IMR-90 (cell line): ENCODE results near the gene SSBP3.

Experiments
- CEBPB ChIP-seq: IDR thresholded peaks from 2 replicates; pipeline ENCODE4 v1.6.1; 2012; ENCODE audit warnings: low read depth, low read length, improper control_type of control experiment
- CTCF ChIP-seq: conservative IDR thresholded peaks from 2 replicates; pipeline ENCODE4 v1.5.1; 2012; ENCODE audit warnings: mild to moderate bottlenecking, low read depth, low read length, improper control_type of control experiment
- MAFK ChIP-seq: IDR thresholded peaks from 2 replicates; pipeline ENCODE4 v1.6.1; 2012; ENCODE audit warnings: low read depth, low read length, improper control_type of control experiment
- MAZ ChIP-seq: IDR thresholded peaks from 2 replicates; pipeline ENCODE4 v1.6.1; 2012; ENCODE audit warnings: low read depth, mild to moderate bottlenecking, low read length, improper control_type of control experiment, moderate library complexity, borderline replicate concordance
- MXI1 ChIP-seq: IDR thresholded peaks from 2 replicates; pipeline ENCODE4 v1.6.1; 2012; ENCODE audit warnings: low read depth, mild to moderate bottlenecking, low read length, moderate library complexity, borderline replicate concordance
- RCOR1 ChIP-seq: IDR thresholded peaks from 2 replicates; pipeline ENCODE4 v1.6.1; 2012; ENCODE audit warnings: mild to moderate bottlenecking, low read length, improper control_type of control experiment; ENCODE audit not compliant: insufficient replicate concordance
- RFX5 ChIP-seq: IDR thresholded peaks from 2 replicates; pipeline ENCODE4 v1.8.0; 2012; ENCODE audit warnings: low read depth, mild to moderate bottlenecking, low read length, moderate library complexity
- SMC3 ChIP-seq: fragments of 150-350 bp; IDR thresholded peaks from 2 replicates; pipeline ENCODE4 v1.6.1; 2016; ENCODE audit warnings: low read depth, mild to moderate bottlenecking, antibody characterized with exemption, low read length, moderate library complexity

GRCh38 chr1:54398963-54399528, 7.1 kb downstream of the SSBP3 start:
- TF ChIP-seq CTCF (no peak), RFX5 (no peak), CEBPB (no peak), MXI1 (no peak), MAFK (no peak), MAZ (no peak), SMC3 (no peak), RCOR1 (no peak)
